GM19193 (cell line): ENCODE measurements around the gene HSD11B2.

Source experiments
- POLR2A ChIP-seq: IDR thresholded peaks from 4 replicates; pipeline ENCODE4 v1.6.1; 2011; ENCODE audit not compliant: insufficient read depth, insufficient read length; ENCODE audit errors: extremely low read depth

Gene HSD11B2

DNA sequence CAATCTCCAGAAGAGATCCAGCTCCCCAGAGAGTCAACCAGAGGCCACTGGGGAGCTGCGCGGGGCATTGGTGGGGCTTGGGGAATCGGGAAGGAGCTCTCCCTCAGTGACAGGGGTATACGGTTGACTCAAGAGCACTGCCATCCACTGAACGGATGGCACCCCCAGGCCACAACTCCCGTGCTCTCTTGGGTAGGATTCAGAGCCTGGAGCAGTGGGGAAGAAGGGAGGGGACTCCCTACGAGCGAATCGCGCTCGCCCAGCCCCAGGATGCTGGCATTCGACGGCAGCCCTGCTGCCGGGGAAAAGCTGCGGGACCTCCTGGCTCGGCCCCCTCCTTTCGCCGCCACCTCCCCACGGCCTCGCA lies 37.1 kb upstream of the HSD11B2 start:
- no peak for TF ChIP-seq POLR2A

DNA sequence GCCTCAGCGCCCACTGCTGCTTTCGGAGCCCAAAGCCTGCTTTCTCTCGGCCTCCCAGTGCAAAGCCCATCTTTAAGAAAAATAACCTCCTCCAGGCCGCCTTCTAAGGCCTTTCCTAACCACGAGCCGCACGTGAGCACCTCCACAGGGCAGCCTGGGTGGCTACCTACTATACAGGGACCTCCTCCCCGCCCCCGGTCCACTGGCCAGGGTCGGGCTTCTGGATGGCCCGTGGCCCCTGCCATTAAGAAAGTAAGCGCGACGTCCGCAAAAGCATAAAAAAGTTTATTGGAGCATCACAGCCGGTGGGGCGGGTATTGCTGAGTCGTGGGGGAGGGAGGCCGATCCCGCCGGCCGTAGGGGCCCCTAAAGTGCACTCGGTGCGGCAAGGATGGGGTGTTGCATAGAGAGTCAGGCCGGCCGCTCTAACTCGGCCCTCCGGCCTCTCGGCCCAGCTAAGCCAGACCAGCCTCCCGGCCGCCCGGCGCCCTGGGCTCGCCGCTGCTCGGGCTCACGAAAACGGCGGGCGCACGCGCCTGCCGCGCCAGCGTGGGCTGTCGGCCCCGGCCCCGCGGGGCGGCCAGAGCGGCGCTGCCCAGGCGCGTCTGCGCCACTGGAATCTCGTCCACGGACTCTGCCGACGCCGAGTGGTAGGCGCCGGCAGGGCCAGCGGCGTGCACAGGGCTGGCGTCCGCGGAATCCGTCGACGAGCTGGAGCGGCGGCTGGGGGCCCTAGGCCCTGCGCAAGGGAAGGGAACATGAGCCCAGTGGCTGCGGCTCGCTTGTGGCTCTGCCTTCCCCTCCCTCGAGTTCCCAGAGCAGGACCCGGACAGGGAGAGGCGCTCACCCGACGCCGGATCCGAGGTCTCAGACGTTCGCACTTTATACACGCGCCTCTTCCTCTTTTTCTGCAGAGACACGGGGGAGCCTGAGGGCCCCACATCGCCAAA lies 36.5 kb upstream of the HSD11B2 start:
- no peak for TF ChIP-seq POLR2A

DNA sequence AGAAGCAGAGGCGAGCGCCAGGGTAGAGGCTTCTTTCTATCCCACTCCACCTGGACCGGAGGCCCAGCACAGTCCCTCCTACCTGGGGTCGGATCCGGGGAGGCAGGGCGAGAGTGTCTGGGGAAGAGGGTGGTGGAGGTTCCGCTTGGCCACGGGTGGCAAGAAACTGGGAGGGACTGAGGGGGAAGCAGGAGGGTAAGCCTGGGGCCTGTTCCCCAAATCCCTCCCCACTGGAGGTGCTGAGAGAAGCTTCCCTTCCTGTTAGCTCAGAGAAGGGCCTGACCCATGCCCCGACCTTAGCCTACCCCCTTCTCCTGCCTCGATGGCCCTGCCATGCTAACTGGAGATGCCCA lies 35.8 kb upstream of the HSD11B2 start:
- TF ChIP-seq POLR2A: no peak

DNA sequence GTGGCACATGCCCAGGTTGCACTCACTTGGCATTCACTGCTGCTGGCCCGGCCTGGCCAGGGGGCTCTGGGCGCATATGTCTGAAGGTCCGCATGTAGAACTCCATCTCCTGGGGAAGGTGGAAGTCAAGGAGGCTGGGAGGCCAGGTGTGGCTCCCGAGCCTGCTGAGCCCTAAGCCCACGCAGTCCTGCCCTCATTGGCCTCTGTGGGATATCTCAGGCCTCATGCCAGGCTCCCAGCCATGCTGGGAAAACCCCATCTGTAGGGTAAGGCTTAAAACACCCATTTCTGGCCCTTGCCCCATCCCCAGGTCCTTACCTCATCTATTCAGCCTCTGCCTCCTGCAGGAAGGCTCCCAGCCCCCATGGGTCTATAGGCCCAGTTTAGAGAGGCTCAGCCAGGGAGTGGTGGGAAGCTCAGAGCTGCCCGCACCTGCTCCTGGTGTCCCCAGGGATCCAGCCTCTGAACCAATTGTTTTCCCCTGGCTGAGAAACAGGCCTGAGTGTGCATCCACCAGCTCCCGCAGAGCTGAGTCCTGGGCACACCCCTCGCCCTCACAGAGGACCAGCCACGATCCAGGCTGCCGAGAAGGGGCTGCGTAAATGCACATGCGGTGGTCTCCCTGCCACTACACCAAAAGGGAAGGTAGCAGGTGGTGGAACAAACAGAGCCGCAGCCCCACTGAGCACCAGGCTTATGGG lies 35.3 kb upstream of the HSD11B2 start:
- TF ChIP-seq POLR2A: no peak

DNA sequence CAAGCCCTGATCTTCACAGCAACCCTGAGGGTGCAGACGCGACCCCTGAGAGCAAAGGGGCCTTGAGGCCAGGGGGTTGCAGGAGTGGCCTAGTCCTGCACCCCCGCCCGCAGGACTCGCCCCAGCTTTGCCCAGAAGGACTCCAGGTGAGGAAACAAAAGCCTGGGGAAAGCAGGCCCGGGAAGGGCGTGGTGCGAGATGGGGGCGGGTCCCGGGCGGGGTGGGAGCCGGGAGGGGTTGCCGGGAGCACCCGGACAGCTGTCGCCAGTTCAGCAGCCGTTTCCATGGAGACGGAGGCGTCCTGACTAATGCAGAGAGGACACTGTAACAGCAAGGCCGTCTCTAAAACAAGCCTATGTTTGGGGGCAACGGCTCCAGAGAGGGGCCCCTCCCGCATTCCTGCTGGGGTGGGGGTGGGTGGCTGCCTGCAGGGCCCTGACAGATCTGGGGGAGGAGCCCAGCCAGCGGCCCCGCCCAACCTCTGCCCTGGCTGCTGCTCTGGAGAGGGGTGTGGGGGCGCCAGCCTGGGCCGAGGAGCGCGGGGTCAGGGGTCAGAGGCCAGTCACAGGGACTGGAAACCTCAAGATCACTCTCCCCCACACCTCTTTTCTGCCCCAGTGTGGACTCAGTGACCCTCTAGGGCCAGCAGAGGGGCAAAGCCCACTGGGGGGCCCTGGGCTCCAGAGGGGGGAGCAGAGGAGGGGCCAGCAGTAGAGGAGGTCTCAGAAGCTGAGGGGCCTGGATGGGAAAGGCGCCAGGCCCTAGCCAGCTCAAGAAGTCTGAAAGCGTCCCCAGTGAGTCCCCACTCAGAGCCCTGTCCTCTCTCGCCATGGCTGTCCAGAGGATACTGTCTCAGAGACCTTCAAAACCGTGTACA lies 34.5 kb upstream of the HSD11B2 start:
- no peak for TF ChIP-seq POLR2A

DNA sequence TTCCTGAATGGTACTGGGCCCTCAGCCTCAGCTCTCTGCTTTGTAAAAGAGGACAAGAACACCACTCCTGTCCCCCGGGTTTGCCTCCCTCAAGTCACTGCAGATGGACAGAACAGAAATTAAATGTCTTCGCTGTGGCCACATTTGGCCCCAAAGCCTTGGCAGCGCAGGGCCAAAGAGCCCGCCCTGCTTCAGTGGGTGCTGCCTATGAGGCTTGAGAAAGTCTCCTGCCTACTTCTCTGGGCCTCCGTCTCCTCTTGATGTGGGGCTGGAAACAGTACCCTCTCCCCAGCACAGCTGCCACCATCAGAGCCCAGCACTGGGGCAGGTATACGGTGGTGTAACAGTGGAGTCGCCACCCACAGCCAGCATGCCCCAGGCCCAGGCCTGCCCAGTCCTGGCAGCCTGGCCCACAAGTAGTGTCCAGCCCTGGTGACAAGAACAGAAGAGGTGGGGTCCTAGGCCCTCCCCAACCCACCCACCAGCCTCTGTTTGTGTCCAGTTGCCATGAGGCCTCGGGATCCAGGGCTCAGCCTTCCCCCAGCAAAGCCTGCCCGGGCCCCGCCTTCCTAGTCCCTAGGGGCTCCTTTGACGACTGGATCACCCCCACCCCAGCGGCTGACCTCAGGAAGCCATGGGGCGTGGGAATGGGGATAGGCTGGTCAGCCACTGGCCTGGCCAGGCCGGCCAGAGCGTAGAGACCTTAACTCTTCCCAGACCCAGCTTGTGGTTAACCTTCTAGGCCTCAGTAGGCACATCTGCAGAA lies 33.7 kb upstream of the HSD11B2 start:
- no peak for TF ChIP-seq POLR2A

DNA sequence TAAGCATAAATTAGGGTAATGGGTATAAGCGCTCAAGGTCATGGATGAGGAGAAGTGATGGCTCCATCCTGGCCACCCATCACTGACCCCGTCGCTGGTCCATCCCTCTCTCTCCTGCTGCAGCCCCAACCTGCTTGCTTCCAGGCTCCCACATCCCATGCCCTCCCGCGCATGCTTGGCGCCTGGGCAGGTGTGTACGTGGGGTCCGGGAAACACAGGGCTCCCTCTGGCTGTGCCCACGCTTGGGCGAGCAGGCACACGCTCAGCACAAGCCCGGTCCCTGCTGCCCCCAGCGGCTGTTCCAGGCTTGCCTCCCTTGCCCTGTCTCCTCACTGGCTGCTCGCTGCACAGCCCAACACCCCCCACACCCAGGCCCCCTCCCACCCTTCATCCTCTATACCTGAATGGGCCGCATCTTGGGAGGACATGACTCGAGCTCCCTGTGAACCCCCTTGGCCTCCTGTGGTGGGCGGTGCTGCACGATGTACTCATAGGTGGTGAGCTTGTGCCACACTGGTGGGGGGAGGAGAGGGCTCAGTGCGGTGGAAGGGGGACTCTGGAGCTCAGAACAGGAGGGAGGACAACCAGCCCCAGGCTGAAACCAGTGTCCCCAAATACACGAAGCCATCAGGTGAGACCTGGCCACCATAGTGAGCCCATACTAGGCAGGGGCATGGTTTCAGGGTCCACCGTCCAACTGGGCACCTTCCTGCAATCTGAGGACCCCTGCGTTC lies 32.9 kb upstream of the HSD11B2 start:
- TF ChIP-seq POLR2A: no peak

DNA sequence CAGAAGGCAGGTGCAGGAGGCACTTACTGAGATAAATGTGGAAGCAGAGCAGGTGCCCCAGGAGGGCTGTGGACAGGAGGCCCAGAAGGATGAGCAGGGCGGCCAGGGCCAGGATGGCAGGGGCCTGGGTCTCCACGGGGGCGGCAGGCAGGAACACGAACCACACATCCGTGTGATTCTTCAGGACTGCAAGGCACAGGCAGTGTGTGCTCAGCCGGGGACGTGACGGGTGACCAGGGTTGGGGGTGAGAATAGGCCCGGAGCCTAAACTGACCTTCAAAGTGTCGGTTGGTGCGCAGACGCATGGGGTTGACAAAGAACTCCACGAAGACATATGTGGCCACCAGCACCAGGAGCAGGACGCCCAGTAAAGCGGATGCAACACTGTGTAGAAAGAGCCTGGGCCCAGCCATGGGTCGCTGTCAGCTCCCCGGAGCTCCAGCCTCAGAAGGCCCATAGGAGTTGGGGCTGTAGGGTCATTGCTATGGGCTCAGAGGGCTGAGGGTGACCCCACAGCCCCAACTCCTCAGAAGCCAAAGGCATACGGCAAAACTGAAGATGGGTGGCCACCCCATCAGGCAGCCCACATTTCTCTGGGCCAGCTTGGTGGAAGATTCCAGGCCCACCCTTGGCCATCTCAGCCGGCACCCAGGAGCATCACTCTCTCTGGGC lies 32.2 kb upstream of the HSD11B2 start:
- no peak for TF ChIP-seq POLR2A

DNA sequence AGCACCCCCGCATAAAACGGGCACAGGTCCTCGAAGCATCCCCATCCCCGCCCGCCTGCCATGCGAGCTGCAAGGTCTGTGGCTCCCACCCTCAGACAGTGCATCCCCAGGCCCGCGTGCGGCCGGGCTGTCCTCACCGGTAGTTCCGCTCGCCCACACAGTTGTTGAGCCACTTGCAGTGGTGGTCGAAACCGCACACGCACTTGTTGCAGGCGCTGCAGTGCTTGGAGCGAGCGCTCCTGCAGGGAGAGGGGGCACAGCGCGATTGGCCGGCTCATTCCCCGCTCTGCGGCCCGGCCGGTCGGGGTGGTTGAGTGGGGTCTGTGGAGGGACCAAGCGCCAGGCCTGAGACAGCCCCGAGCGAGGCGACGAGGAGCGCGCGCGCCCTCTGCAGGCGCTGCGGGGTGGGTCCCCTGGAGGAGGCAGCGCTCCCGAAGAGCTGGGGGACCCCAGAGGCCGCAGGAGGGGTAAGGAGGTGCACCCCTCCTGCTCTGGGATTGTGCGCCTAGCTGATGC lies 31.6 kb upstream of the HSD11B2 start:
- TF ChIP-seq POLR2A: no peak

DNA sequence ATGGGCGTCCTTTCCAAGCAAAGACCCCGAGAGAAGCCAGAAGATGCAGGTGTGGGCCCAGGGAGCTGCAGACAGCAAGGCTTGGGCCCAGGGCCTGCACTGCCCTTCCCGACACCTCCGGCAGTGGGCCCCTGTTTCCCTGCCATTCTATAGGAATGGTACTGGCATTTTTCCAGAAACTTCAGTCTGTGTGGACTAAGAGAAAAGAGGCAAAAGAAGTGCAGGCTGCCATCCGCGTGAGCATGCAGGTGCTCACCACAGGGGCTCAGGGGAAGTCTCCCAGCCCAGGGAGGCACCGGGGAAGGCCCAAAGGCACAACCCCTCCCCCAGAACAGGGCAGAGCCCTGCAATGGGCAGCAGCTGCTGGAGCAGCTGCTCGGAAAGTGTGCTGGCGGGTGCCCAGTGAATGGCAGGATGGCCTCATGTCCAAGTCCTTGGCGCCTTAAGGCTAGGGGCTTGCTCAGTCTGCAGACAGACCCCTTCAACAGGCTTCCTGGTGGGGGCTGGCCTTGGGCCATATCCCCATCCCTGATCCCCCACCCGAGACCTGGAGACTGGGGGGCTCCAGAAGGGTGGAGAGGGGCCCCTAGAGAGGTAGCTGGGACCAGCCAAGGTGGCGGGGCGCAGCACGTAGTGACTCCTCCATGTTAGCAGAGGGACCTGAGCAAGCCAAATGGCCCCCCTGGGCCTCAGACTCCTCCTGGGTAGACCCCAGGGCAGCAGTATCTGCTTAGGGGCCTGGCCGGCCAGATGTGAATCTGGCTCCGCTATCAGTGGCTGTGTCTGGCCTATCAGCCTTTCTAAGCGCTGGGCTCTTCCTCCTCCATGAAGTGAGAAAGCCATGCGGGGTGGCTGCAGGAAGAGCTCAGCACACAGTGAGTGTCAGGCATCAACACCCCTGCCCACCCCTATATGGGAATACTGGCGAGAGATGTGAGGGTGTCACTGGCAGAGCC lies 30.9 kb upstream of the HSD11B2 start:
- no peak for TF ChIP-seq POLR2A

DNA sequence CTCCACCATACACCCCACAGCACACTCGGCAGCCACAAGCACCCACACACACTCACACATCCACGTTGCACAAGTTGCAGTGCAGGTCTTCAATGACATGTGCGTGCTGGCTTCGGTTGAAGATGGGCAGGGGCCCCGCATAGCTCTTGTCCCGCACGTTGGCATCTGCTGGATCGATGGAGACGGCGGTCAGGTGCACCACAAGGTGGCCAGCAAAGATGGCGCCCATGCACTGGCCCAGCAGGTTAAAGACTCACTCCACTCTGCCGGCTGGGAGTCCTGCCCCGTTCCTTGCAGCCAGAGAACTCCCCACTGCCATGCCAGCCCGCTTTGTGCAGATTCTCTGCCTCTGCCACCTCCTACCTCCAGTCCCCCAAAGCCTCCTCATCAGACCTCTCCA lies 30.0 kb upstream of the HSD11B2 start:
- TF ChIP-seq POLR2A: no peak

DNA sequence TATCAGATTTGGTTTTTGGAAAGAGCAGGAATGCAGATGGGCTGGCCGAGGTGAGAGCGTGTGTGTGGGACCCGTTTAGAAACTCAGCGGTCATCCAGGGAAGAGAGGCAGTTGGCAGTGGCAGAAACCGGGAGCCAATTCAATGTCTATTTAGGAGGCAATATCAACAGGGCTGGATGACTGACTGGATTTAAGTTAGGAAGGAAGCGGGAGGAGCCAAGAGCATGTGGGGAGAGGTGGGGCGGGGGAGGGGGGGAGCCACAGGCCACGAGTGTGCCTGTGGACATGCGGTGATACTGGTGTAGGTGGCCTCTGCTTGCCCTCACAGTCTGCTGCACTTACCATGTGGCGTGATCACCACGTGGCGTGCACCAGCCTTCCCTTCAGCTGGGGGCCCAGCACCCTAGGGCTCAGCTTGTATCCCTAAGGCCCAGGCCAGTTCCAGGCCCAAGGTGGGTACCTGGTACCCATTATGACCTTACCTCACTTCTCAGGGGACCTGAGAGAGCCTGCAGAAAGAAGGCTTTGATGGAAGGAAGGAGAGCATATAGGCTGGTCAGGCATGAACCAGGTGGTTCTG lies 26.9 kb upstream of the HSD11B2 start:
- no peak for TF ChIP-seq POLR2A
